Gastroesophageal sphincter (tissue), 3 donors: ENCODE results near the gene INSIG1.

ENCODE experiments used
- CTCF ChIP-seq, 4 experiments: fragments of 200-600 bp in 2 of 4; fragments of 450-650 bp in 2 of 4; sonication (generic) in 1 of 4; IDR thresholded peaks; one replicate each; pipeline ENCODE4 v1.5.1; 2017 to 2019; ENCODE audit warnings: antibody characterized with exemption in 4 of 4, mild to moderate bottlenecking in 2 of 4, moderate library complexity in 2 of 4
- EP300 ChIP-seq: sonication (generic); formaldehyde crosslinking; IDR thresholded peaks from one replicate; pipeline ENCODE4 v1.6.1; 2017; ENCODE audit warnings: antibody characterized with exemption, mild to moderate bottlenecking

- TF ChIP-seq EP300 = no peak
- TF ChIP-seq CTCF (IDR thresholded peaks at IDR 0.05) = no peak
These were observed 46.6 kb downstream of the INSIG1 start for GRCh38 chr7:155344270-155344617.
